Keratinocyte (primary cell): ENCODE data around the gene RHOG. TPM values are rescaled to one million over a fixed set of nuclear protein-coding genes. Genes with fewer than 3 reads are reported as not detected.

Source experiments
- DNase-seq: peaks from one replicate; pipeline ENCODE4 v3.0.0-alpha.2; 2011; ENCODE audit warnings: low read depth, missing footprints, low spot score
- FAIRE-seq: peaks from 2 replicates; lab custom pipeline; 2011; peaks lifted over from hg19 to GRCh38; lab: Jason Lieb, UNC
- H2AFZ ChIP-seq: 2 replicates; pipeline ENCODE4 v1.6.0; 2012; ENCODE audit warnings: low read length, control low read depth, inconsistent platforms; ENCODE audit not compliant: control insufficient read depth
- H3K27ac ChIP-seq: 2 replicates; pipeline ENCODE4 v1.5.1; 2011; ENCODE audit warnings: low read length; ENCODE audit not compliant: control insufficient read depth, insufficient read depth
- H3K27me3 ChIP-seq: 3 replicates; pipeline ENCODE4 v1.6.0; 2011; ENCODE audit warnings: low read length; ENCODE audit not compliant: control insufficient read depth, insufficient read depth; ENCODE audit errors: extremely low read depth
- H3K36me3 ChIP-seq, 2 experiments: 2 replicates in 1 of 2; 3 replicates in 1 of 2; pipeline ENCODE4 v1.5.1; 2011; ENCODE audit warnings: low read length in 2 of 2, mild to moderate bottlenecking in 1 of 2; ENCODE audit not compliant: control insufficient read depth in 2 of 2, insufficient read depth in 2 of 2; ENCODE audit errors: extremely low read depth in 1 of 2
- H3K4me1 ChIP-seq: 3 replicates; pipeline ENCODE4 v1.5.1; 2011; ENCODE audit warnings: low read length; ENCODE audit not compliant: control insufficient read depth, insufficient read depth; ENCODE audit errors: extremely low read depth
- H3K4me2 ChIP-seq: 3 replicates; pipeline ENCODE4 v1.6.0; 2011; ENCODE audit warnings: low read depth, low read length; ENCODE audit not compliant: control insufficient read depth, insufficient read depth; ENCODE audit errors: extremely low read depth
- H3K4me3 ChIP-seq, 3 experiments: fragments of 200-600 bp in 1 of 3; sonication (generic) in 1 of 3; 2 replicates in 2 of 3; 3 replicates in 1 of 3; pipeline ENCODE4 v1.5.1; 2011 to 2016; ENCODE audit warnings: low read length in 3 of 3, mild to moderate bottlenecking in 3 of 3, control low read depth in 2 of 3, inconsistent platforms in 1 of 3, low read depth in 1 of 3, mixed read lengths in 1 of 3, mixed run types in 1 of 3, moderate library complexity in 1 of 3; ENCODE audit not compliant: control insufficient read depth in 2 of 3, insufficient read depth in 2 of 3; ENCODE audit errors: extremely low read depth in 1 of 3
- H3K79me2 ChIP-seq: 2 replicates; pipeline ENCODE4 v1.6.0; 2012; ENCODE audit warnings: low read length; ENCODE audit not compliant: control insufficient read depth, insufficient read depth
- H3K9ac ChIP-seq: 3 replicates; pipeline ENCODE4 v1.6.0; 2011; ENCODE audit warnings: low read length; ENCODE audit not compliant: control insufficient read depth, insufficient read depth; ENCODE audit errors: extremely low read depth
- H3K9me1 ChIP-seq: 3 replicates; pipeline ENCODE4 v1.6.0; 2011; ENCODE audit warnings: low read length; ENCODE audit not compliant: control insufficient read depth, insufficient read depth; ENCODE audit errors: extremely low read depth
- H3K9me3 ChIP-seq: 2 replicates; pipeline ENCODE4 v1.5.1; 2012; ENCODE audit warnings: low read depth, low read length; ENCODE audit not compliant: control insufficient read depth
- H4K20me1 ChIP-seq: 3 replicates; pipeline ENCODE4 v1.6.0; 2011; ENCODE audit warnings: low read length; ENCODE audit not compliant: control insufficient read depth, insufficient read depth; ENCODE audit errors: extremely low read depth
- CTCF ChIP-seq, 3 experiments: IDR thresholded peaks in 1 of 3; conservative IDR thresholded peaks in 1 of 3; optimal IDR thresholded peaks in 1 of 3; 2 replicates in 2 of 3; 3 replicates in 1 of 3; pipeline versions ENCODE3 to v1.5.1; 2011; ENCODE audit warnings: low read length in 3 of 3, mild to moderate bottlenecking in 3 of 3, moderate library complexity in 2 of 3, control low read depth in 1 of 3, inconsistent platforms in 1 of 3; ENCODE audit not compliant: insufficient read depth in 2 of 3; ENCODE audit errors: extremely low read depth in 1 of 3
- EZH2 ChIP-seq: IDR thresholded peaks from one replicate; pipeline ENCODE4 v1.6.1; 2012; ENCODE audit warnings: inconsistent platforms, mild to moderate bottlenecking, low read length, moderate library complexity
- dilution Hi-C: fragments of 300-500 bp; cut with MboI; formaldehyde crosslinking; loops from one replicate; pipeline ENCODE4 v1.7.0; 2020; ENCODE audit warnings: low sequenced_read_pairs; ENCODE audit not compliant: extremely low pct_ligation_motif_present
- polyA plus RNA-seq, 5 experiments: library from polyadenylated mRNA; depleted of rRNA in 3 of 5; stranded (reverse) in 3 of 5; stranded (forward) in 1 of 5; unstranded in 1 of 5; fragments of >200 nt; gene quantifications; 1 replicate in 1 of 5; 2 replicates in 3 of 5; 3 replicates in 1 of 5; pipeline versions ENCODE4 v1.2.1 to v1.2.3, GENCODE V29; 2011 to 2012; ENCODE audit warnings: missing spikeins in 2 of 5, low read depth in 1 of 5, low replicate concordance in 1 of 5

The RHOG gene
- polyA plus RNA-seq, 1 donor (not counting 4 experiments of a cell fraction or from before 2014, with no cell fraction given), result 39.8 TPM

DNA sequence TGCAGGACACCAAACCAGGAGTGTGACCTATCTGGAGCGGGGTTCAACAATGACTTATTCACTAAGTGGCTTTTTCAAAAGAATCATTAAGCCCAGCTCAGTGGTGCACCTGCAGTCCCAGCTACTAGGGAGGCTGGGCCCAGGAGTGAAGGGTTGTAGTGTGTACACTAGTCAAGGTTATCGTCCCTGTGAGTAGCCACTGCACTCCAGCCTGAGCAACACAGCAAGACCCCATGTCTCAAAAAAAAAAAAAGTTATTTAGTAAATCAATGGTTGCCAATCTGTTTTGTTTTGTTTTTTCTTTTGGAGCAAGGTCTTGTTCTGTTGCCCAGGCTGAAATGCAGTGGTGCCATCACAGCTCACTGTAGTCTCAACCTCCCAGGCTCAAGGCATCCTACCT, 7.9 kb downstream of the RHOG start:
- FAIRE-seq, result no peak
- peaks cover 5% of the 10 kb centered on the region for H3K9me1 ChIP-seq

GRCh38 chr11:3831378-3832239, 9.2 kb downstream of the RHOG start:
- H3K27ac ChIP-seq, result no peak overlapping the region

More for the DNA sequence above, 7.9 kb downstream of the RHOG start:
- Histone ChIP-seq H2AFZ (no peak overlapping the region), H3K4me2 (no peak overlapping the region), H3K9me3 (no peaks in the 10 kb centered on the region), H3K4me3 (no peak overlapping the region), H3K4me1 (peaks cover 13% of the 10 kb centered on the region), H4K20me1 (peaks cover 2% of the 10 kb centered on the region), H3K27me3 (no peaks in the 10 kb centered on the region), H3K79me2 (peaks cover 83% of the 10 kb centered on the region), H3K9ac (no peak overlapping the region), H3K36me3 (peaks cover 24% of the 10 kb centered on the region in 2 experiments), H3K27ac (no peak overlapping the region)
- TF ChIP-seq CTCF (optimal IDR thresholded peaks at IDR 0.05 in 1 of 3, IDR thresholded peaks at IDR 0.05 in 1 of 3, conservative IDR thresholded peaks at IDR 0.05 in 1 of 3; ENCODE audit: extremely low read depth in 1 of 3, insufficient read depth in 2 of 3, low read length in 3 of 3) (no peak), EZH2 (no peak)
- DNase-seq, result no peak
- dilution Hi-C loops, result no loop called here

More at GRCh38 chr11:3831378-3832239, 9.2 kb downstream of the RHOG start:
- H3K4me3 ChIP-seq, result no peak overlapping the region
- dilution Hi-C loops, result no loop called here
- no peak for FAIRE-seq
- H3K9ac ChIP-seq, result no peak overlapping the region
- H2AFZ ChIP-seq, result no peak overlapping the region
- peaks cover 13% of the 10 kb centered on the region for H3K4me1 ChIP-seq
- no peaks in the 10 kb centered on the region for H3K27me3 ChIP-seq
- no peak for TF ChIP-seq EZH2
- no peak for TF ChIP-seq CTCF (optimal IDR thresholded peaks at IDR 0.05 in 1 of 3, IDR thresholded peaks at IDR 0.05 in 1 of 3, conservative IDR thresholded peaks at IDR 0.05 in 1 of 3; ENCODE audit: extremely low read depth in 1 of 3, insufficient read depth in 2 of 3, low read length in 3 of 3)
- H3K9me3 ChIP-seq, result no peaks in the 10 kb centered on the region
- peaks cover 77% of the 10 kb centered on the region for H3K79me2 ChIP-seq
- peaks cover 5% of the 10 kb centered on the region for H3K9me1 ChIP-seq
- no peak overlapping the region for H3K4me2 ChIP-seq
- peaks cover 2% of the 10 kb centered on the region for H4K20me1 ChIP-seq
- DNase-seq, result no peak
- peaks cover 29 to 32% of the 10 kb centered on the region in 2 experiments for H3K36me3 ChIP-seq
